ENCODE measurements around the gene USP7.
A peak's percentile ranks its signal among the peaks of the same experiment; 100 is the strongest.
"Not testable (repeated sequence)": the region's sequence is repeated elsewhere in the genome, so short reads cannot be mapped to it uniquely, and the experiment has no call there.

USP7 gene

DNA sequence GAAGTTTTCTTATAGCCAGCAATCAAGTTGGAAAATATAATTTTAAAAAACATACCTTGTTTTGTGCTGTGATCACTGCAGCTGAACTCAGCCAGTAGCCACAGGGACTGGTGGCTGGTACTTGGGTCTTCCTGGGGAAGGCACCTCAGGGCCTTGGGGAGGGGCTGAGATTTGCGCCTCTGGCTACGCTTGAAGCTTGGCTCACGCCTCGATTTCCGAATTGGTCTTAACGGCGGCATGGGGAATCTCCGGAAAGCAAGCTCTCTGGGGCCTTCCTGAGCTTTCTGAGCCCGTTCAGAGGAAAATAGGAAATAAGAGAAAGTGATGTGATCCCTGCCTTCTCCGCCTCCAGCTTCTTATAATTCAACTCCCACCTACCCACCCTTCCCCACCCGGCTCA lies 11.3 kb upstream of the USP7 start:
- H3K9me3 ChIP-seq: 0 out of 2 replicates have a peak, but pooled peaks cover 6% of the 10 kb centered on the region
- no peaks in the 10 kb centered on the region for H3K27me3 ChIP-seq
- no peak overlapping the region for H3K9ac ChIP-seq
- H3K36me3 ChIP-seq: no peaks in the 10 kb centered on the region
- no peaks in the 10 kb centered on the region for H3K4me1 ChIP-seq
- H3K4me2 ChIP-seq: no peak overlapping the region
- H3K27ac ChIP-seq: no peak overlapping the region
- TF ChIP-seq Cebpa-rat (IDR thresholded peaks at IDR 0.05): no peak
- no peak overlapping the region for H3K4me3 ChIP-seq
- no peaks in the 10 kb centered on the region for H4K20me1 ChIP-seq

DNA sequence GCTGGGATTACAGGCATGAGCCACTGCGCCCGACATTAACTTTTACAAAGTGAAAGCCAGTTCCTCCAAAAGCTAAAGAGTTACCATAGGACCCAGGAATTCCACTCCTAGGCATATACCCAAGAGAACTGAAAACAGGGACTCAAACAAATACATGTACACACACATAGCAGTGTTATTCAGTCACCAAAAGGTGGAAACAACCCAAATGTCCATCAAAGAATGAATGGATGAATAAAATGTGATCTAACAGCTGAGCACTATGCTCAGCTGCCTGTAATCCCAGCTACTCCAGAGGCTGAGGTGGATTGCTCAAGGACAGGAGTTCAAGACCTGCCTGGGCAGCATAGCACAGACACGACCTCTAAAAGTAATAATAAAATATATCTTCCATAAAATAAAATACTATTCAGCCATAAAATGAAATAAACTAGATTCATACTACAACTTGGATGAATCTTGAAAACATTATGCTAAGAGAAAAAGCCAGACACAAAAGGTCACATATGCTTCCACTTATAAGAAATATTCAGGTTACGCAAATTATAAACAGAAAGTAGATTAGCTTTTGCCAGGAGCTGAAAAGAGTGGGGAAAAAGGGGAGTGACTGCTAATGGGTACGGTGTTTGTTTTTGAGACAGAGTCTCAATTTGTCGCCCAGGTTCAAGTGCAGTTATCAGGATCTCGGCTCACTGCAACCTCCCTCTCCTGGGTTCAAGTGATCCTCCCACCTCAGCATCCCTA lies 9.3 kb upstream of the USP7 start:
- no peak for TF ChIP-seq Cebpa-rat (IDR thresholded peaks at IDR 0.05)
- Histone ChIP-seq H3K9me3 (0 out of 2 replicates have a peak, but pooled peaks cover 6% of the 10 kb centered on the region), H3K27me3 (no peaks in the 10 kb centered on the region), H3K36me3 (no peaks in the 10 kb centered on the region), H4K20me1 (no peaks in the 10 kb centered on the region), H3K4me1 (no peaks in the 10 kb centered on the region), H3K27ac (no peak overlapping the region), H3K9ac (no peak overlapping the region), H3K4me3 (no peak overlapping the region), H3K4me2 (no peak overlapping the region)

DNA sequence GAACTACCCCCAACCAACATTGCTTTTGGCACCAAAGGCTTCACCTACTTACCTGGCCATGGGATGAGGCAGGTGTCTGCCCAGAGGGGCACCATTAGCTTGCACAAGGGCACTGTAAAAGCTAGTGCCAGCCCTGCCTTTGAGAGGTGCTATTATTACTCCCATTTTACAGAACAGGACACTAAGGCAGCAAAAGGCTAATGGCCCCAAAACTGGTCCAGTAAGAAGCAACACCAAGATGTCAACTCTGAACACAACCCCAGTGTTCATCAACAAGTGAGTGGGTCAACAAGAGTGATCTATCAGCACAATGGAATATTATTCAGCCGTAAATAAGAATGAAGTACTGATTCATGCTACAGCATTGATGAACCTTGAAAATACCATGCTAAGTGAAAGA lies 7.7 kb upstream of the USP7 start:
- H3K9ac ChIP-seq: no peak overlapping the region
- no peak overlapping the region for H3K4me3 ChIP-seq
- H3K36me3 ChIP-seq: no peaks in the 10 kb centered on the region
- no peak overlapping the region for H3K27ac ChIP-seq
- no peaks in the 10 kb centered on the region for H4K20me1 ChIP-seq
- H3K27me3 ChIP-seq: no peaks in the 10 kb centered on the region
- H3K4me2 ChIP-seq: no peak overlapping the region
- TF ChIP-seq Cebpa-rat (IDR thresholded peaks at IDR 0.05): no peak
- no peaks in the 10 kb centered on the region for H3K4me1 ChIP-seq
- no peaks in the 10 kb centered on the region for H3K9me3 ChIP-seq

DNA sequence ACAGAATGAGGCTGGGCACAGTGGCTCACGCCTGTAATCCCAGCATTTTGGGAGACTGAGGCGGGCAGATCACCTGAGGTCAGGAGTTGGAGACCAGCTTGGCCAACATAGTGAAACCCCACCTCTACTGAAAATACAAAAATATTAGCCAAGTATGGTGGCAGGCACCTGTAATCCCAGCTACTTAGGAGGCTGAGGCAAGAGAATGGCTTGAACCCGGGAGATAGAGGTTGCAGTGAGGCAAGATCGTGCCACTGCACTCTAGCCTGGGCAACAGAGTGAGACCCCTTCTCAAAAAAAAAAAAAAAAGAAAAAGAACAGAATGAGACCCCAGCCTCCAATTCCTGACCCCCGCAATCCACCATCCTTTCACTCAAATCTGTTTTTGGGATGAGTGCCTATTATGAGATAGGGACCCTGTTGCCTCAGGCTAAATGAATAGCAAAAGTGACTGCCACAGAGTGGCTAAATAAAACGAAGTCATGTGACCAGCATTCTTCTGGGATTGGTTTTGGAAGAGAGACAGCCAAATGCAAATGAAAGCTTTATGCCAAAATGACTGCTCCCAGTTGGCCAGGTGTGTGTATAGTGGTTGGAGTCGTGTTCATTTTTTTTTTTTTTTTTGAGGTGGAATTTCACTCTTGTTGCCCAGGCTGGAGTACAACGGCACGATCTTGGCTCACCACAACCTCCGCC lies 5.6 kb upstream of the USP7 start:
- not testable (repeated sequence) for H3K36me3 ChIP-seq, H3K9ac ChIP-seq, H3K4me3 ChIP-seq, H4K20me1 ChIP-seq, H3K4me1 ChIP-seq, H3K27ac ChIP-seq, H3K4me2 ChIP-seq, H3K9me3 ChIP-seq, H3K27me3 ChIP-seq

DNA sequence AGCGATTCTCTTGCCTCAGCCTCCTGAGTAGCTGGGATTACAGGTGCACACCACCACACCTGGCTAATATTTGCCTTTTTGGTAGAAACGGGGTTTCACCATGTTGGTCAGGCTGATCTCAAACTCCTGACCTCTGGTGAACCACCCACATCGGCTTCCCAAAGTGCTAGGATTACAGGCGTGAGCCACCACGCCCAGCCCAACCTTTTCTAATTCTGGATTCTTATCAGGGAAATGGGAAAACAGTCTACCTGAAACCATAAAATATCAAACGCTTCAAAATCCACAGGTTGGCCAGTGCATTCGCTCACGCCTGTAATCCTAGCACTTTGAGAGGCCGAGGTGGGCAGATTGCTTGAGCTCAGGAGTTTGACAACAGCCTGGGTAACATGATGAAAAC lies 4.3 kb upstream of the USP7 start:
- H3K4me1 ChIP-seq, H3K4me3 ChIP-seq, H3K27me3 ChIP-seq: not testable (repeated sequence)

DNA sequence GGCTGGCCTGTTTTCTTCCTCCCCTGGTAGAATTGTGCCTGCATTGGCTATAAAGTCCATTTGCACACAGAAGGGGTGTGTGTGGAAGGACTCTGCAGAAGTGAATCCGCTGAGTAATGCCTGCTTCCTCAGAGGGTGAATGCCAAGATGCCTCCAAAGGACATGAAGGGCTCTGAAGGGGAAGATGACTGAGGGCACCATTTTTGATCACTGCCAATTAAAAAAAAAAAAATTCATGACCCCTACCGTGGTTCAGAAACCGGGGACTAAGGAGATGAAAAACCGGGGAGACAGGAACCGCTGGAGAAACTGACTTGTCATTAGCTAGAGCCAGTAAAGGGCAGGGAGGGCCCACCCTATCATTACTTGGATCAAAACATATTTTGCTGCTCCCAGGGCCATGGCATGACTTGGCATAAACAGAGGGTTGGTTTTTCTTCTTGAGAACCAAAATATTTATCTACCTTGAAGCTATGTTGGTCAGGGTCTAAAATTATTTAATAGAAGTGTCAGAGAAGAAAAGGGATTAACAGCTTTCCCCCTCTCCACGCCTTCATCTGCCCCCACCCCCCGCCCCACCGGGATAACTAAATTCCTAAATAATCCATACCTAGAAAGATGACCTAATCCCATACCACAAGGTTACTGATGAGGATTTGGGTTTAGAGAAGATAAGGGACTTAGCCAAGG lies 3.6 kb upstream of the USP7 start:
- no peak overlapping the region for H3K4me3 ChIP-seq
- no peak overlapping the region for H3K27ac ChIP-seq
- peaks cover 8% of the 10 kb centered on the region for H4K20me1 ChIP-seq
- H3K9me3 ChIP-seq: no peaks in the 10 kb centered on the region
- H3K9ac ChIP-seq: no peak overlapping the region
- no peak overlapping the region for H3K4me2 ChIP-seq
- no peaks in the 10 kb centered on the region for H3K27me3 ChIP-seq
- H3K4me1 ChIP-seq: peaks cover 5% of the 10 kb centered on the region
- TF ChIP-seq Cebpa-rat (IDR thresholded peaks at IDR 0.05): no peak
- no peaks in the 10 kb centered on the region for H3K36me3 ChIP-seq

More for the DNA sequence above, 4.3 kb upstream of the USP7 start:
- not testable (repeated sequence) for H4K20me1 ChIP-seq, H3K9me3 ChIP-seq, H3K9ac ChIP-seq, H3K36me3 ChIP-seq, H3K27ac ChIP-seq, H3K4me2 ChIP-seq

DNA sequence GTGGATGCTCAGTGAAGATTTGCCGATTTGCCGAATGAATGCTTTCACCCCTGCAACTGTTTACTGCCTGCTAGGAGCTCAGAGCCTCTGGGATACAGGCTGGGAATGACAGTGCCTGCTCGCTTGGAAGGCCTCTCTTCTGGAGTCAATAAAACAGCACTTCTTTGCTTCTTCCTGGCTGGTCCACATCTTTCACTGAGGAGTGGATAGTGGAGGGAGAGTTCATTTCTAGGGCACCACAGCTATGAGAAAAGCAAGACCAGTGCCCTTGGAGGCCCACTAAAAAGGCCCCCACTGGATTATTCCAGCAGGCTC lies 3.1 kb upstream of the USP7 start:
- no peaks in the 10 kb centered on the region for H3K27me3 ChIP-seq
- H3K4me2 ChIP-seq: no peak overlapping the region
- H4K20me1 ChIP-seq: peaks cover 13% of the 10 kb centered on the region
- TF ChIP-seq Cebpa-rat (IDR thresholded peaks at IDR 0.05): no peak
- H3K36me3 ChIP-seq: no peaks in the 10 kb centered on the region
- H3K9ac ChIP-seq: no peak overlapping the region
- H3K9me3 ChIP-seq: no peaks in the 10 kb centered on the region
- no peak overlapping the region for H3K4me3 ChIP-seq
- no peak overlapping the region for H3K27ac ChIP-seq
- H3K4me1 ChIP-seq: peaks cover 8% of the 10 kb centered on the region

DNA sequence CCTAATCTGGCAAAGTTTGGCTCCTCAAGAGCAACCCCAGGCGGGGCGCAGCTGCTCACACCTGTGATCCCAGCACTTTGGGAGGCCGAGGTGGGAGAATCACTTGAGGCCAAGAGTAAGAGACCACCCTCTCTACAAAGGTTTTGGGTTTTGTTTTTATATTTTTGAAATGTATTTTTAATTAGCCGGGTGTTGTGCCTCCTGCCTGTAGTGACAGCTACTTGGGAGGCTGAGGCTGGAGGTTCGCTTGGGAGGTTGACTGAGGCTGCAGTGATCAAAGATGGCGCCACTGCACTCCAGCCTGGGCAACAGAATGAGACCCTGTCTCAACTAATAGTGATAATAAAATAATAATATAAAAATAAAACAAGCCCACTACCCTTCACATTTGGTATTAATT lies 756 bp upstream of the USP7 start:
- Histone ChIP-seq H3K4me3 (peak overlapping the region; percentile 97), H3K9me3 (no peaks in the 10 kb centered on the region), H3K4me2 (peak overlapping the region; percentile 82), H3K4me1 (peaks cover 32% of the 10 kb centered on the region), H3K36me3 (no peaks in the 10 kb centered on the region), H4K20me1 (peaks cover 36% of the 10 kb centered on the region), H3K27me3 (no peaks in the 10 kb centered on the region), H3K27ac (peak overlapping the region; percentile 99), H3K9ac (peak overlapping the region; percentile 98)
- TF ChIP-seq Cebpa-rat (IDR thresholded peaks at IDR 0.05): no peak

DNA sequence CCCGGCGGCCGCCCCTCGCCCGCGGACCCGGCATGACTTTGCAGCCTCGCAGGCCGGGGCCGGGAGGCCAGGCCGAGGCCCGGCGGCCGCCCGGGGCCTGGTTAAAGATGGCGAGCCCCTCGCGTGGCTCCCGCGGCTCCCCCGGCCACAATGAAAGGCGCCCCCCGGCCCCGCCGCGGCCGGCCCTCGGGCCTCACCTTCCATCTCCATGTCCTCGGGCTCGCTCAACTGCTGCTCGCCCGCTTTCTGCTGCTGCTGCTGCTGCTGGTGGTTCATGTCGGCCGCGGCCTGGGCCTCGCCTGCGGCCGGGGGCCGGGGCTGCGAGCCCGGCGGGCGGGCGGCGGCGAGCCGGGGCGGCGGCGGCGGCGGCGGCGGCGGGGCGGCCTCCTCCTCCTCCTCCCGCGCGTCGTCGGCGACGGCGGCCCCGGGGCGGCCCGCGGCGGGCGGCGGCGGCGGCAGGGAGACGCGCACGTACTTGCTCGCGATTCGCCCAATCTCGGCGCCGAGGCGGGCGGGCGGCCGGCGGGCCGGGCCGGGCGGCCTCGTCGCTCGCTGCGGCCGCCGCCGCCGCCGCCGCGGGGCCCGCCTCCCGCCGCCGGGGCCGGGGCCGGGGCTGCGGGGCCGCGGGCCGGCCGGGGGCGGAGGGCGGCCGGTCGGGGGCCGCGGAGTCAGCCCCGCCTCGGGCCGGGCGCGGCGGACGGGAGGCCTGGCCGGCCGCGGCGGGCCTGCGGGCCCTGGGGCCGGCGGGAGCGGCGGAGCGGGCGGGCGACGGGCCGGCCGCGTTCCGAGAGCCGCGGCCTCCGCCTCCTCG lies 491 bp downstream of the USP7 start:
- H3K9ac ChIP-seq: peak overlapping the region; percentile 98
- H3K4me2 ChIP-seq: peak overlapping the region; percentile 89
- H3K27ac ChIP-seq: peak overlapping the region; percentile 99
- peaks cover 49% of the 10 kb centered on the region for H4K20me1 ChIP-seq
- H3K36me3 ChIP-seq: no peaks in the 10 kb centered on the region
- H3K27me3 ChIP-seq: no peaks in the 10 kb centered on the region
- peaks cover 44% of the 10 kb centered on the region for H3K4me1 ChIP-seq
- TF ChIP-seq Cebpa-rat (IDR thresholded peaks at IDR 0.05): no peak
- peak overlapping the region; percentile 97 for H3K4me3 ChIP-seq
- no peaks in the 10 kb centered on the region for H3K9me3 ChIP-seq
